ENCODE measurements around the gene LEFTY1. TPM values are rescaled to one million over a fixed set of nuclear protein-coding genes. Genes with fewer than 3 reads are reported as not detected.

LEFTY1 gene
- total and polyA plus RNA-seq, 2 donors (not counting 1 experiment from before 2014, with no cell fraction given) = not detected

GRCh38 chr1:225877580-225877979 is 11.4 kb downstream of the LEFTY1 start:
- Histone ChIP-seq H3K9ac (ENCODE audit: insufficient read depth, low read length) (no peak overlapping the region), H3K27ac (ENCODE audit: insufficient read depth, low read length) (no peak overlapping the region), H3K27me3 (ENCODE audit: control insufficient read depth, insufficient read depth, low read length) (no peaks in the 10 kb centered on the region), H3K4me3 (replicated peaks in 1 of 4; ENCODE audit: control extremely low read depth in 1 of 4, insufficient read depth in 1 of 4, low read depth in 3 of 4, low read length in 4 of 4) (no peak overlapping the region), H2AFZ (ENCODE audit: low read length) (no peak overlapping the region), H3K9me3 (ENCODE audit: control insufficient read depth, insufficient read depth, low read depth, low read length) (no peaks in the 10 kb centered on the region), H3K4me2 (ENCODE audit: extremely low read depth, insufficient read depth, low read length) (no peak overlapping the region), H3K4me1 (ENCODE audit: control insufficient read depth, extremely low read depth, insufficient read depth, low read length) (peaks cover 12% of the 10 kb centered on the region), H4K20me1 (ENCODE audit: control insufficient read depth, extremely low read depth, insufficient read depth, low read length) (no peaks in the 10 kb centered on the region), H3K79me2 (ENCODE audit: control insufficient read depth, insufficient read depth, low read length) (peaks cover 8% of the 10 kb centered on the region), H3K36me3 (ENCODE audit: control insufficient read depth, insufficient read depth, low read length) (peaks cover 10% of the 10 kb centered on the region)
- DNase-seq (ENCODE audit: low read depth in 2 of 2) = peak; percentile 35 to 45
- no peak for TF ChIP-seq EZH2 (IDR thresholded peaks at IDR 0.05; ENCODE audit: low read length, missing control alignments)
- TF ChIP-seq CTCF (conservative IDR thresholded peaks at IDR 0.05 in 1 of 2, IDR thresholded peaks at IDR 0.05 in 1 of 2; ENCODE audit: low read depth in 1 of 2, low read length in 2 of 2) = peak; percentile 28 to 68

- Histone ChIP-seq H4K20me1 (ENCODE audit: control insufficient read depth, extremely low read depth, insufficient read depth, low read length) (no peaks in the 10 kb centered on the region), H2AFZ (ENCODE audit: low read length) (no peak overlapping the region), H3K9ac (ENCODE audit: insufficient read depth, low read length) (no peak overlapping the region), H3K4me3 (replicated peaks in 1 of 4; ENCODE audit: control extremely low read depth in 1 of 4, insufficient read depth in 1 of 4, low read depth in 3 of 4, low read length in 4 of 4) (no peak overlapping the region), H3K36me3 (ENCODE audit: control insufficient read depth, insufficient read depth, low read length) (peaks cover 10% of the 10 kb centered on the region), H3K4me1 (ENCODE audit: control insufficient read depth, extremely low read depth, insufficient read depth, low read length) (peaks cover 12% of the 10 kb centered on the region), H3K4me2 (ENCODE audit: extremely low read depth, insufficient read depth, low read length) (no peak overlapping the region), H3K9me3 (ENCODE audit: control insufficient read depth, insufficient read depth, low read depth, low read length) (no peaks in the 10 kb centered on the region), H3K27ac (ENCODE audit: insufficient read depth, low read length) (no peak overlapping the region), H3K79me2 (ENCODE audit: control insufficient read depth, insufficient read depth, low read length) (peaks cover 8% of the 10 kb centered on the region), H3K27me3 (ENCODE audit: control insufficient read depth, insufficient read depth, low read length) (no peaks in the 10 kb centered on the region)
- no peak for TF ChIP-seq CTCF (conservative IDR thresholded peaks at IDR 0.05 in 1 of 2, IDR thresholded peaks at IDR 0.05 in 1 of 2; ENCODE audit: low read depth in 1 of 2, low read length in 2 of 2)
- TF ChIP-seq EZH2 (IDR thresholded peaks at IDR 0.05; ENCODE audit: low read length, missing control alignments) = no peak
- no peak for DNase-seq (ENCODE audit: low read depth in 2 of 2)
These were observed 11.9 kb downstream of the LEFTY1 start for GRCh38 chr1:225876900-225877510.

- Histone ChIP-seq H3K9ac (ENCODE audit: insufficient read depth, low read length) (no peak overlapping the region), H3K4me3 (replicated peaks in 1 of 4; ENCODE audit: control extremely low read depth in 1 of 4, insufficient read depth in 1 of 4, low read depth in 3 of 4, low read length in 4 of 4) (no peak overlapping the region), H3K27ac (ENCODE audit: insufficient read depth, low read length) (no peak overlapping the region), H3K36me3 (ENCODE audit: control insufficient read depth, insufficient read depth, low read length) (peaks cover 16% of the 10 kb centered on the region), H3K9me3 (ENCODE audit: control insufficient read depth, insufficient read depth, low read depth, low read length) (no peaks in the 10 kb centered on the region), H3K4me1 (ENCODE audit: control insufficient read depth, extremely low read depth, insufficient read depth, low read length) (peaks cover 7% of the 10 kb centered on the region), H3K79me2 (ENCODE audit: control insufficient read depth, insufficient read depth, low read length) (peaks cover 3% of the 10 kb centered on the region), H2AFZ (ENCODE audit: low read length) (no peak overlapping the region), H3K4me2 (ENCODE audit: extremely low read depth, insufficient read depth, low read length) (no peak overlapping the region), H4K20me1 (ENCODE audit: control insufficient read depth, extremely low read depth, insufficient read depth, low read length) (no peaks in the 10 kb centered on the region), H3K27me3 (ENCODE audit: control insufficient read depth, insufficient read depth, low read length) (no peaks in the 10 kb centered on the region)
- TF ChIP-seq EZH2 (IDR thresholded peaks at IDR 0.05; ENCODE audit: low read length, missing control alignments) (no peak), CTCF (conservative IDR thresholded peaks at IDR 0.05 in 1 of 2, IDR thresholded peaks at IDR 0.05 in 1 of 2; ENCODE audit: low read depth in 1 of 2, low read length in 2 of 2) (no peak)
- no peak for DNase-seq (ENCODE audit: low read depth in 2 of 2)
These were observed 13.7 kb downstream of the LEFTY1 start for GRCh38 chr1:225875044-225875815.
